Fibroblast of peridontal ligament (primary cell): ENCODE results near the gene FOXA3.
"Not testable (repeated sequence)": the region's sequence is repeated elsewhere in the genome, so short reads cannot be mapped to it uniquely, and the experiment has no call there.

Experiments used
- DNase-seq: peaks from one replicate; pipeline ENCODE4 v3.0.0-alpha.2; 2010; ENCODE audit errors: extremely low read depth

FOXA3 gene

GRCh38 chr19:45828523-45828922, 35.6 kb upstream of the FOXA3 start:
- DNase-seq, result no peak

DNA sequence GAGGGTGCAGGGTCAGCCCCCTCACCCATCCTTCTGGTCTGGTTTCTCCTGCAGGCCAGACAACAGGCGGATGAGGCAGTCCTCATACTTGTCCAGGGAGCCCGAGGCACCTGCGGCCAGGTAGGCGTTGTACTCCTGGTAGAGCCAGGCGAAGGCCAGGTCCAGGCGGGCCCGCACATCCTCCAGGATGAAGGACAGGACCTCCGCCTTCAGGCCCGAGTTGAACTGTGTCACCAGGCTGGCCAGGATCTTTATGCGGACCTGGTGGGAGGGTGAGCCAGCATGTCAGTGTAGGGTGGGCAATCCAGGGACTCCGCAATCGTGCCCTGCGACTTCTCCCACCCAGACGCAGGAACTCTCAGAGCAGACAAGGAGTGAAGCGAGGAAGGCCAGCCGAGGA, 35.2 kb upstream of the FOXA3 start:
- DNase-seq, result no peak

DNA sequence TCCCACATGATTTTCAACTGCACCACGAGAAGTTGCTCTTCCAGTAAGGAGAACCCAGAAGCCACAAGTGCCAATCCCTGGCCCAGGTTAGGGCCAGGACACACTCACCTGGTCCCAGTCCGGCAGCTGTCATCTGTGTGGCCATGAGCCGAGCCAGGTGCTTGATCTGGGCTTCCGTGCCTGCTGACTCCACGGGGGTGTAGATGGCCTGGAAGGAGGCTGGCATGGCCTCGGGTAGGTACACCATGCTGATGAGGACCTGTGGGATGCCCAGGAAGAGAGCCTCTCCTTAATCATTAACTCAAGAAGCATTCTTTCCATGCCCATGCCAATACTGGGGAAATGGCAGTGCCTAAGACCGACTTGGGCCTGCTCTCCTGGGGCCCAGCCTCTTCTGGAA, 29.2 kb upstream of the FOXA3 start:
- no peak for DNase-seq

DNA sequence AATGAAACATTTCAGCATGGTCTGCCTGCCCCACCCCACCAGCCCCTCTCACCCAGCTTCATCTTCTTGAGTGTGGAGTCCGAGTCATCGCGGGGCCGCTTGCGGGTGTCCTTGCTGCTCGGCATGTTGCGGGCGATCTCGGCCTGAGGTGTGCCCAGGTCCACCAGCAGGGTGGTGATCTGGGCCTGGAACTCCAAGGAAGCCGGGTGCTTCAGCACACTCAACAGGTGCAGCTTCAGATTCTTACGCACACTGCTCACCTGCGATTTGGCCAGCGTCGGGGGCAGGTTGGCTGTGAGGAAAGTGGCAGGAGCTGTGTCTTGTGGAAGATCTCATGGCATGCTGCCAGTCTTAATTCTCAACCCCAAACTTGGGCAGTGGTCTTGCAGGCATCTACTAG, 21.9 kb upstream of the FOXA3 start:
- no peak for DNase-seq

DNA sequence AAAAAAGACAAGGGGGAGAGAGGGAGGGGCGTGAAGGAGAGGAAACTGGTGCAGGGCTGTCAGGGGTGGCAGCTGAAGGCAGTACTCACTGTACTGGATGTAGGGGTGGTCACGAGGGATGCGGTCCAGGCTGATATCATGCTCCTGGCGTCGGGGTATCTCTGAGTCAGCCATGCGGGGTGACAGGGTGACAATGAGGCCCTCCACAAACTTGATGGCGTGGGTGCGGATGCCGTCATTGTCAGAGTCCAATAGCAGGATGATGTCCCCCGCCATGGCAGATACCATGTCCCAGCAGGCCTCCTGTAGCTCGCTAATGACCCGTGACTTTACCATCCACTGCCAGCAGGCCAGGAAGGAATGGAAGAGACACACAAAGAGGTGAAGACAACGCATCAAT, 16.5 kb upstream of the FOXA3 start:
- no peak for DNase-seq

DNA sequence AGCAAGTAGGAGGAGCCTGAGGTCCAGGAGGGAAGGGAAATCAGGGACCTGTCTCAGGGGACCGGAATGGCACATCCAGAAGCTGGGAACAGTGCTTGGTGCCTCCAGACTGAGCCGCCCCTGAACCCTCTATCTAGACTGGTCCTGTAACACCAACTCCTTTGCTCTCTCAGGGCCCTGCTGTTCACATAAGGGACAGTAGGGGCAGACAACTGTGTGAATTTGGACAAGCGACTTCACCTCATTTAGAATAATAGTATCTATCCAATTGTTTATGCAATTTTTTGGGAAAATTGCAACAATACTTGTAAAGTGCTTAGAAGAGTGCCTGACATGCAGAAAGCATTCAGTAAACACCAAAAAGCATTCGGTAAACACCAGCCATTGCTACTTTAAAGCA, 15.2 kb upstream of the FOXA3 start:
- no peak for DNase-seq

DNA sequence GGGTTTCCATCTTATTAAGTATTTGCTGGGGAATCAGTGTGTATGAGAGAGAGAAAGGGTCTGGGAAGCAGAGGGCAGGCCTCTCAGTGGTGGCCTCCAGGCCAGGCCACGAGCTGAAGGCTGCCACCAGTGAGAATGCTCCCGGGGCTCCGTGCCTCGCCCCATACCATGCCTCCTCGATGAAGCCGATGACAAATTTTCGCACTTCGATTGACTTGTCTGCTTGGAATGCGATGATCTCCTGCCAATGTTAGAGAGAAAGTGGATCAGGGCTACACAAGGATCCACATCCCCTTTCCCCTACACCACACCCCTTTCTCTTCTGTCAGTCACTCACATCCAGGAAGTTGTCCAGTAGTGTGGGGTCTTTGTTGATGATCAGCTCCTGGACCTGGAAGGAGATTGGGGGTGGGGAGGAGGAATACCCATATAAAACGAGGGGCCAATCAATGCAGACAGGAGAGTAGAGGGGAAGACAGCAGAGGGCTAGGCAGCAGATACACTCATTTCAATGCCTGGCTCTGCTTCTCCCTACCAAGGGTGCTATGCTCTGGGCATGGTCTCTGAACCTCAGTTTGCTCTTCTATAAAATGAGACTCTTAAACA, 11.9 kb upstream of the FOXA3 start:
- DNase-seq, result no peak

DNA sequence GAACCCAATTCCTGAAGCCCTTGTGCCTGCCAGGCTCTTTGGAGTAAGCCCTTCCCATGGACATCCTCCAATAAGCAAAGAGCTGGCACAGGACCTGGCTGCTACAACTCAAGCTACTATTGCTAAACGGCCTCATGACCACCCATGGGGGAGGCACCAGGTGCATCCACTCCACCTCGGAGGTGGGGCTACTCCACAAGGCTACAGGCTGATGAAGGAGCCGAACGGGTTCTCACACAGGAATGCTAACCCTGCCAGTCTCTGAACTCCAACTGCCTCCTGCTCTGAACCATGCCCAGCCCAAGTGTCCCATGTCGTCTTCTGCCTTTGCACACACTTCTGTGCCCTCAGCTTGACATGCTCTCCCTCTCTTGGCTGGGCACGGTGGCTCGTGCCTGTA, 11.1 kb upstream of the FOXA3 start:
- no peak for DNase-seq

- DNase-seq, result no peak
Observed at GRCh38 chr19:45854167-45854778, 9.9 kb upstream of the FOXA3 start.

DNA sequence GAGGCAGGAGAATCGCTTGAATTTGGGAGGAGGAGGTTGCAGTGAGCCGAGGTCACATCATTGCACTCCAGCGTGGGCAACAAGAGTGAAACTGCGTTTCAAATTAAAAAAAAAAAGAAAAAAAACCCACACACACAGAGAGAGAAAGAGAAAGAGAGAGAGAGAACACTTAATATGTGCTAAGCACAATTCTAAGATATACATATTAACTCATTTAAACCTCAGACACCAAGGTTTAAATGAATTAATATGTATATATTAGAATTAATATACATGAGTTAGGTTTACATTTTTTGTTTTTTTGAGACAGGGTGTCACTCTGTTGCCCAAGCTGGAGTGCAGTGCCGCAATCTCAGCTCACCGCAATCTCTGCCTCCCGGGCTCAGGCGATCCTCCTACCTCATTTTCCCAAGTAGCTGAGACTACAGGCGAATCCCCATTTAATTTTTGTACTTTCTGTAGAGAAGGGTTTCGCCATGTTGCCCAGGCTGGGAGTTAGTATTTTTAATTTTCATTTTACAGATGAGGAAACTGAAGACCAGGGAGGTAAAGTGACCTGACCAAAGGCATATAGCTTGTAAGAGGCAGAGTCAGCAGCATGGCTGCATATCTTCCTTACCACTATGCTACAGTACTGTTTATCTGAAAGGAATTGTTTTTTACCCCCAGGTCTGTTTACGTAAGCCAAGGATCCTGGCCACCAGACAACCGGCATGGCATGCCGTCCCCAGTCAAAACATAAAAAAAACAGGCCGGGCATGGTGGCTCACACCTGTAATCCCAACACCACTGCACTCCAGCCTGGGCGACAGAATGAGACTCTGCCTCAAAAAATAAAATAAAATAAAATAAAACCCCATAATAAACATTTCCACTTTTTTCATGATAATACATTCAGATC, 3.5 kb upstream of the FOXA3 start:
- DNase-seq, result no peak

- DNase-seq, result no peak
Observed at GRCh38 chr19:45862271-45862563, 1.9 kb upstream of the FOXA3 start.

GRCh38 chr19:45862564-45863334, 1.4 kb upstream of the FOXA3 start, which contains the start of gene SYMPK:
Gene SYMPK, minus strand, starts transcription at chr19:45863147. Its CDS starts 8,652 bp downstream, at chr19:45854495.
- DNase-seq, result peak; percentile 97

DNA sequence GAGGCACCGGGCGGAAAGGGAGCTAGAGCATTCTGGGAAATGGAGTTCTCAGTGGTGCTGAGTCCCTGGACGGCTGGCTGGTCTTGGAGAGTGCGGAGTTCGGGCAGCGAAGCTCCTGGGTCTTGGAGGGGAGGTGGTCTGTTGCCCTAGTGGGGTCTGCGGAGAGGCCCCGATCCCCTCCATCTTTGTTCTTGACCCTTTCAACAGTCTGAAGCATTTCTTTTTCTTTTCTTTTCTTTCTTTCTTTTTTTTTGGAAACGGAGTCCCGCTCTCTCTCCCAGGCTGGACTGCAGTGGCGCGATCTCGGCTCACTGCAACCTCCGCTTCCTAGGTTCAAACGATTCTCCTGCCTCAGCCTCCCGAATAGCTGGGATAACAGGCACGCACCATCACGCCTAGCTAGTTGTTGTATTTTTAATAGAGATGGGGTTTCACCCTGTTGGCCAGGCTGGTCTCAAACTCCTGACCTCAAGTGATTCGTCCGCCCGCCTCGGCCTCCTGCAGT, 739 bp upstream of the FOXA3 start:
- no peak for DNase-seq

- DNase-seq, result no peak
Observed at GRCh38 chr19:45864629-45865082, 530 bp downstream of the FOXA3 start.

- no peak for DNase-seq
Observed at GRCh38 chr19:45865269-45865948, 1.3 kb downstream of the FOXA3 start.

DNA sequence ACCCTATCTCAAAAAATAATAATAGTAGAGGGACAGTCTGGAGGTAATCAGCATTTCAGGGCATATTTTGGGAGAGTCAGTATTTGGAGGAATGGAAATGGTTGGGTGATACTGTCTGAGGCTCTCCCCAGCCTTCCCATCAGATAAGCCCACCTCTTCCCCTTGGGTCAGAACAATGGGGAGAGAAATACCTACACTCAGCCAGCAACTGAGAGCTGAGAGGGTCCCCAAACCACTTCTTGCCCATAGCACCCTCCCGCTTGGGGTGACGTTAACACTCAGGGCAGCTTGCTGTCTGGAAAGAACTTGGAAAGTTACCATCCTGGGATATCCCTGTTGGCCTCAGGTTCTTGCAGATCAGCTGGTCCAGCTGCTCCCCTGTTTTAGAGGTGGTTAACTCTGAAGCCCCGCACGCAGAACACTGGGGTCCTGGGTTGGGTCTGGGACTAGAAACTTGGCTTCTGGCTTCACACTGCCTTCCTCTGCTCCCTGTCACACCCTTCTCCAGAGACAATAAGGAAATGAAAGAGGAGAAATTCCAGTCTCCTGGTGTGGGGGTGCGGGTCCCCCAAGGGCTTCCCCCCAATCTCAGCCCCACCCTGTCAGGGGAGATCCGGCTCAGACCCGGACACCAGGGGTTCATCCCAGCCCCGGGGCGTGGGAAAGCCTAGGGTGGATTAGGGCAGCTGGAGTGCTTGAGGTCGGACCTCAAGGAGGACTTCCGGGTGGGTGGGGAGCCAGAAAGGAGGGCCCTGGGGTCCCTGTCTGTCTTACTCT, 2.5 kb downstream of the FOXA3 start:
- DNase-seq, result no peak

DNA sequence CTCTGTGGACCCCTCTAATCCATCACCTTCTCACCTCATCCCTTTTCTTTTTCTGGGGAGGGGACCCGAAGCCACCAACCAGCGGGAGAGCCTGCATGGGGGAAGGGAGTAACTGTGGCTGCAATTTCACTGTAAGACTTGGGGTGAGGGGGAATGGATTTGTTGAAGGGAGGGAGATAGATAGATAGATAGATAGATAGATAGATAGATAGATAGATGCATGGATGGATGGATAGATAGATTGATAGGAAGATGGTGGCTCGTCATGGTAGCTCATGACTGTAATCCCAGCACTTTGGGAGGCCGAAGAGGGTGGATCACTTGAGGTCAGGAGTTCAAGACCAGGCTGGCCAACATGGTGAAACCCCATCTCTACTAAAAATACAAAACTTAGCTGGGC, 3.1 kb downstream of the FOXA3 start:
- DNase-seq, result not testable (repeated sequence)

DNA sequence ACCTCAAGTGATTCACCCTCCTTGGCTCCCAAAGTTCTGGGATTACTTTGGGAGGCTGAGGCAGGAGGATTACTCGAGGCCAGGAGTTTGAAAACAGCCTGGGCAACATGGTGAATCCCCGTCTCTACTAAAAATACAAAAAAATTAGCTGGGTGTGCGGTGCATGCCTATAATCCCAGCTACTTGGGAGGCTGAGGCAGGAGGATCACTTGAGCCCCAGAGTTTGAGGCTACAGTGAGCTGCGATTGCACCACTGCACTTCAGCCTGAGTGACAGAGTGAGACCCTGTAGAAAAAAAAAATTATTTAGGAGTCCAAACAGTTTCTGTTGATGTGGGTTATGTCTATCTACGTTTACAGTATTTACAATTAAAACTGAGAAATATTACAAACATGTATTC, 6.7 kb downstream of the FOXA3 start:
- no peak for DNase-seq

GRCh38 chr19:45872095-45872919, 8.2 kb downstream of the FOXA3 start:
- no peak for DNase-seq
